Adrenal gland (tissue), 5 donors: Measurements from ENCODE around the gene FOXP4.

ENCODE experiments used
- POLR2A ChIP-seq, 2 donors: fragments of 450-650 bp; IDR thresholded peaks; one replicate each; pipeline ENCODE4 v1.6.1; 2017; ENCODE audit warnings: antibody characterized with exemption in 2 of 2, mild to moderate bottlenecking in 2 of 2, moderate library complexity in 1 of 2
- TF ChIP-seq, protein P1 (sequence below), 6 experiments: fragments of 450-650 bp in 4 of 6; fragments of 200-600 bp in 2 of 6; sonication (generic) in 1 of 6; IDR thresholded peaks; 1 replicate in 5 of 6; 2 replicates in 1 of 6; pipeline versions ENCODE4 v1.5.1 to v1.8.0; 2016 to 2021; ENCODE audit warnings: antibody characterized with exemption in 6 of 6, mild to moderate bottlenecking in 2 of 6, moderate library complexity in 1 of 6
- donor health status: DM: no; HTN: no; CAD: no.

GRCh38 chr6:41563060-41563776 lies 17.0 kb downstream of the FOXP4 start:
- TF ChIP-seq, protein P1, sequence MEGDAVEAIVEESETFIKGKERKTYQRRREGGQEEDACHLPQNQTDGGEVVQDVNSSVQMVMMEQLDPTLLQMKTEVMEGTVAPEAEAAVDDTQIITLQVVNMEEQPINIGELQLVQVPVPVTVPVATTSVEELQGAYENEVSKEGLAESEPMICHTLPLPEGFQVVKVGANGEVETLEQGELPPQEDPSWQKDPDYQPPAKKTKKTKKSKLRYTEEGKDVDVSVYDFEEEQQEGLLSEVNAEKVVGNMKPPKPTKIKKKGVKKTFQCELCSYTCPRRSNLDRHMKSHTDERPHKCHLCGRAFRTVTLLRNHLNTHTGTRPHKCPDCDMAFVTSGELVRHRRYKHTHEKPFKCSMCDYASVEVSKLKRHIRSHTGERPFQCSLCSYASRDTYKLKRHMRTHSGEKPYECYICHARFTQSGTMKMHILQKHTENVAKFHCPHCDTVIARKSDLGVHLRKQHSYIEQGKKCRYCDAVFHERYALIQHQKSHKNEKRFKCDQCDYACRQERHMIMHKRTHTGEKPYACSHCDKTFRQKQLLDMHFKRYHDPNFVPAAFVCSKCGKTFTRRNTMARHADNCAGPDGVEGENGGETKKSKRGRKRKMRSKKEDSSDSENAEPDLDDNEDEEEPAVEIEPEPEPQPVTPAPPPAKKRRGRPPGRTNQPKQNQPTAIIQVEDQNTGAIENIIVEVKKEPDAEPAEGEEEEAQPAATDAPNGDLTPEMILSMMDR (IDR thresholded peaks at IDR 0.05) = no peak
- no peak for TF ChIP-seq POLR2A (IDR thresholded peaks at IDR 0.05)
